Measurements from ENCODE around the gene DIRAS3. TPM values are rescaled to one million over a fixed set of nuclear protein-coding genes. Genes with fewer than 3 reads are reported as not detected.
"Not testable (repeated sequence)": the region's sequence is repeated elsewhere in the genome, so short reads cannot be mapped to it uniquely, and the experiment has no call there.

DIRAS3 gene
- total RNA-seq, 1 donor = 4.6 TPM

GRCh38 chr1:68078647-68079046 lies 28.2 kb upstream of the DIRAS3 start:
- DNase-seq (ENCODE audit: low read depth) = no peak
- TF ChIP-seq, protein P1, sequence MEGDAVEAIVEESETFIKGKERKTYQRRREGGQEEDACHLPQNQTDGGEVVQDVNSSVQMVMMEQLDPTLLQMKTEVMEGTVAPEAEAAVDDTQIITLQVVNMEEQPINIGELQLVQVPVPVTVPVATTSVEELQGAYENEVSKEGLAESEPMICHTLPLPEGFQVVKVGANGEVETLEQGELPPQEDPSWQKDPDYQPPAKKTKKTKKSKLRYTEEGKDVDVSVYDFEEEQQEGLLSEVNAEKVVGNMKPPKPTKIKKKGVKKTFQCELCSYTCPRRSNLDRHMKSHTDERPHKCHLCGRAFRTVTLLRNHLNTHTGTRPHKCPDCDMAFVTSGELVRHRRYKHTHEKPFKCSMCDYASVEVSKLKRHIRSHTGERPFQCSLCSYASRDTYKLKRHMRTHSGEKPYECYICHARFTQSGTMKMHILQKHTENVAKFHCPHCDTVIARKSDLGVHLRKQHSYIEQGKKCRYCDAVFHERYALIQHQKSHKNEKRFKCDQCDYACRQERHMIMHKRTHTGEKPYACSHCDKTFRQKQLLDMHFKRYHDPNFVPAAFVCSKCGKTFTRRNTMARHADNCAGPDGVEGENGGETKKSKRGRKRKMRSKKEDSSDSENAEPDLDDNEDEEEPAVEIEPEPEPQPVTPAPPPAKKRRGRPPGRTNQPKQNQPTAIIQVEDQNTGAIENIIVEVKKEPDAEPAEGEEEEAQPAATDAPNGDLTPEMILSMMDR (IDR thresholded peaks at IDR 0.05; ENCODE audit: insufficient read depth, low read length) = no peak

GRCh38 chr1:68074472-68074871 lies 24.0 kb upstream of the DIRAS3 start:
- DNase-seq (ENCODE audit: low read depth) = no peak
- no peak overlapping the region for H3K4me3 ChIP-seq (ENCODE audit: low read depth, low read length)
- TF ChIP-seq, protein P1 (IDR thresholded peaks at IDR 0.05; ENCODE audit: insufficient read depth, low read length) = no peak

More at GRCh38 chr1:68078647-68079046, 28.2 kb upstream of the DIRAS3 start:
- H3K4me3 ChIP-seq (ENCODE audit: low read depth, low read length) = no peak overlapping the region

DNA sequence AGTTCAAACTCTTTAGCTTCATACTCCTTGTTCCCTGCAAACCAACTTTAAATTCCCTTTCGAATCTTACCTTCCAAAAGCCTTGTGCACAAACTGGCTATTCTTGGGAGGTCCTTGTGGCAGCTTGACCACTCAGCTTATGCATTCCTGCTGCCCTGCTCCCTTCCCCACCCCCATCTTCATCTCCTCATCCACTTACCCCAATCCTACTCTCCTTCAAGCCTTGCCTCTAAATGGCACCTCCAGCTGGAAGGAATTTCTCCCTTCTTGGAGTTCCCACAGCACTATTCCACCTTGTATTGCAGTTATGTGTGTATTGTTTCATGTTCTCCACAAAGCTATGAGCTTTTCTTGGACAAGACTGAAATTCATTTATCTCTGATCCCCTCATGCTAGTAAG lies 15.3 kb upstream of the DIRAS3 start:
- no peak overlapping the region for H3K4me3 ChIP-seq (ENCODE audit: low read depth, low read length)
- TF ChIP-seq, protein P1 (IDR thresholded peaks at IDR 0.05; ENCODE audit: insufficient read depth, low read length) = no peak
- DNase-seq (ENCODE audit: low read depth) = peak; percentile 2

- DNase-seq (ENCODE audit: low read depth) = not testable (repeated sequence)
Measured at GRCh38 chr1:68058053-68058452, 7.6 kb upstream of the DIRAS3 start.

GRCh38 chr1:68057564-68057963 lies 7.1 kb upstream of the DIRAS3 start:
- H3K4me3 ChIP-seq (ENCODE audit: low read depth, low read length) = no peak overlapping the region
- DNase-seq (ENCODE audit: low read depth) = no peak
- TF ChIP-seq, protein P1 (IDR thresholded peaks at IDR 0.05; ENCODE audit: insufficient read depth, low read length) = no peak

More at GRCh38 chr1:68058053-68058452, 7.6 kb upstream of the DIRAS3 start:
- H3K4me3 ChIP-seq (ENCODE audit: low read depth, low read length) = not testable (repeated sequence)

- no peak overlapping the region for H3K4me3 ChIP-seq (ENCODE audit: low read depth, low read length)
- TF ChIP-seq, protein P1 (IDR thresholded peaks at IDR 0.05; ENCODE audit: insufficient read depth, low read length) = no peak
- no peak for DNase-seq (ENCODE audit: low read depth)
Measured at GRCh38 chr1:68057050-68057449, 6.6 kb upstream of the DIRAS3 start.

DNA sequence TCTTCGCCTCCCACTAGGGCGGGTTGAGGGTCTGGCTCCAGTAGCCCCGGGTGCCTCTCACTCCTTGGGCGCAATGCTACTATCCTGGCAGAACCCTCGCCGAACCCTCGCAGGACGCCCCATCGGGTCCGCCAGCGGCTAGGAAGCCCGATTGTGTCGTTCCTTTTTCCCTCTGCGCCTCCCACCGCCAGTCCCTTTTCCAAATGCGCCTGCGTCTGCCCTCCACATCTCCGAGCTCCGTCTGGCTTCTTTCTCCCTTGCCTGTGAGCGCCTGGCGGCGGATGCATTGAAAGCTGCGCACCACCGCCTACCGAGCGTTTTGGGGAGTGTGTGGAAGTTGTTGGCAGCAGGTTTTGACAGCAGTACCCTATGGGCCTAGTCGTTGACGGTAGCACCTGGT lies 1.0 kb upstream of the DIRAS3 start:
- peak overlapping the region; percentile 62 for H3K4me3 ChIP-seq (ENCODE audit: low read depth, low read length)
- TF ChIP-seq, protein P1 (IDR thresholded peaks at IDR 0.05; ENCODE audit: insufficient read depth, low read length) = peak; percentile 60
- peak; percentile 66 for DNase-seq (ENCODE audit: low read depth)
